ENCODE measurements around the gene KRT35. TPM values are rescaled to one million over a fixed set of nuclear protein-coding genes. Genes with fewer than 3 reads are reported as not detected.

The KRT35 gene
- total and polyA plus RNA-seq, 10 of the 15 experiments (the other 5 are each of a cell fraction or from before 2014, with no cell fraction given): not detected

GRCh38 chr17:41500131-41500911 lies 19.4 kb upstream of the KRT35 start:
- ChIA-PET CTCF (no interaction called here), POLR2A (no interaction called here), SMC1A (ENCODE audit: uncharacterized antibody, unreplicated experiment) (no interaction called here), RAD21 (ENCODE audit: unreplicated experiment) (no interaction called here)
- intact Hi-C loops (cut with micrococcal nuclease; ENCODE audit: unreplicated experiment): no loop called here
- H3K27me3 ChIP-seq (replicated peaks in 1 of 2; ENCODE audit: control insufficient read depth in 2 of 2, insufficient read depth in 2 of 2, low read length in 1 of 2): peaks cover 0 to 4% of the 10 kb centered on the region in 2 experiments; a peak in 2 of 4 replicates
- H3K9me3 ChIP-seq (replicated peaks; ENCODE audit: control insufficient read depth, insufficient read depth, low read length): no peaks in the 10 kb centered on the region
- H4K20me1 ChIP-seq (ENCODE audit: control insufficient read depth, insufficient read depth): no peaks in the 10 kb centered on the region
- FAIRE-seq (no peak), DNase-seq (ENCODE audit: low read depth, low spot score) (no peak), ATAC-seq (no peak)
- WGBS (ENCODE audit: insufficient coverage, insufficient replicate concordance, low lambda C conversion rate, missing lambda C conversion rate): 38% methylated on average over 15 of the region's 15 CpGs
- H2AFZ ChIP-seq (ENCODE audit: control insufficient read depth, low read depth, low read length): no peak overlapping the region
- no peak overlapping the region for H3K27ac ChIP-seq (ENCODE audit: control insufficient read depth, insufficient read depth)
- no peaks in the 10 kb centered on the region for H3K4me1 ChIP-seq (ENCODE audit: control insufficient read depth, insufficient read depth, low read length)
- TF ChIP-seq JUND (IDR thresholded peaks at IDR 0.05; ENCODE audit: low read depth, low read length): no peak
- no peak for TF ChIP-seq DPF2 (IDR thresholded peaks at IDR 0.05)
- no peak for TF ChIP-seq CUX1 (IDR thresholded peaks at IDR 0.05; ENCODE audit: insufficient replicate concordance, low read depth, low read length)
- no peak for TF ChIP-seq RFX5 (IDR thresholded peaks at IDR 0.05; ENCODE audit: low read depth, low read length)
- no peak for TF ChIP-seq RB1 (IDR thresholded peaks at IDR 0.05; ENCODE audit: borderline replicate concordance)
- BruUV-seq (replicated peaks): no TSS peak
- no peak overlapping the region for H3K9ac ChIP-seq (ENCODE audit: control insufficient read depth, insufficient read depth, low read length)
- no peak overlapping the region for H3K4me2 ChIP-seq (ENCODE audit: control insufficient read depth, insufficient read depth)
- in situ Hi-C loops (cut with MboI): no loop called here
- H3K4me3 ChIP-seq: no peak overlapping the region
- H3K36me3 ChIP-seq (ENCODE audit: control insufficient read depth in 2 of 2, insufficient read depth in 2 of 2, low read length in 1 of 2): no peaks in the 10 kb centered on the region
- no peaks in the 10 kb centered on the region for H3K79me2 ChIP-seq (ENCODE audit: control insufficient read depth, insufficient read depth, low read length)

Data from GM12878 (cell line).